Measurements from ENCODE around the gene ROCK2.
"Not testable (repeated sequence)": the region's sequence is repeated elsewhere in the genome, so short reads cannot be mapped to it uniquely, and the experiment has no call there.

ROCK2 gene

GRCh38 chr2:11166476-11166875, 178.0 kb downstream of the ROCK2 start:
- DNase-seq = no peak

- not testable (repeated sequence) for DNase-seq
Measured at GRCh38 chr2:11165046-11165445, 179.4 kb downstream of the ROCK2 start.

GRCh38 chr2:11163439-11164317, 180.8 kb downstream of the ROCK2 start:
- DNase-seq = no peak

GRCh38 chr2:11161747-11162146, 182.7 kb downstream of the ROCK2 start:
- DNase-seq = no peak

DNA sequence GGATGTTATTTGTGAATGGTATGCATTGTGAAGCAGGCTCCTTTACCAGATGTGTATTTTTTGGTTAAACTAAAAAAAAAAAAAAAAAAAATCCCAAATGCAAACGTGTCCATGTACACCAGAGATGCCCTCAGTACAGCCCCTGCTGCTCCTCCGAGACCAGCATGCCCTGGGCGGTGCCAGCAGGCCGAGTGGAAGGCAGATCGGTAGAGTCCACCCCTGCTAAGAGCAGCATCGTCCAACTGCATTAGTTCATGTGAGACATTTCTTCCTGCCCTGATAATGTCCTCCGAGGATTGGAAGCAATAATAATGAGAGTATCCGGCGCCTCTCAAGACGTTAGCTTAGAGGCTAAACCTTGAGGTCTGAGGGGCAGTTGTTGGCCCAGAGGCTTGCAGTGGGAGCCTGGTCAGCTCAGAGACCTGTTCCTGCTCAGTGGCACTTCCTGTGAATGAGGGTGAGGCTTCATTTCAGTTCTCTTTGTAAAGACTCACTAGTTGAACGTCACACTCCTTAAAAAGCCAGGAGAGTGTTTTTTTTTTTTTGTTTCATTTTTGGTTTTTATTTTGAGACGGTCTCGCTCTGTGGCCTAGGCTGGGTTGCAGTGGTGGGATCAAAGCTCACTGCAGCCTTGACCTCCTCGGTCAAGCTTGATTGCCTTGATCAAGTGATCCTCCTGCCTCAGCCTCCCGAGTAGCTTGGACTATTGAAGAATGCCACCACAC, 183.5 kb downstream of the ROCK2 start:
- DNase-seq = no peak

DNA sequence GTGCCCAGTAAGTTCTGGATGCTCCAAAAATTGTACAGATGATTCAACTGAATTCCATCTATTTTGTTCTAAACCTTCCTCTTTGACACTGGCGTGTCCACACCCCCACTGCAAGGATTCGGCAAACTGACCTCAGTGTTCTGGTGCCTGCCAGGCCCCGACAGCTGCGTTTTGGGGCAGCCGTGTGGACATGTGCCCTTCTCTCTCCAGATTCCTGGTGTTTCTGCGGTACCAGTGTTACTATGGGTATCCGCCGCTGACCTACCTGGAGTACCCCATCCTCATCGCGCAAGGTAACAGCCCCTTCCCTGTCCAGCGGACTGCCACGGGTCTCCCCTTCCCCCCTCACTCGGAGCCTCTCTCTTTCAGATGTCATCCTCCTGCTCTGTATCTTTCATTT, 184.2 kb downstream of the ROCK2 start:
- no peak for DNase-seq

DNA sequence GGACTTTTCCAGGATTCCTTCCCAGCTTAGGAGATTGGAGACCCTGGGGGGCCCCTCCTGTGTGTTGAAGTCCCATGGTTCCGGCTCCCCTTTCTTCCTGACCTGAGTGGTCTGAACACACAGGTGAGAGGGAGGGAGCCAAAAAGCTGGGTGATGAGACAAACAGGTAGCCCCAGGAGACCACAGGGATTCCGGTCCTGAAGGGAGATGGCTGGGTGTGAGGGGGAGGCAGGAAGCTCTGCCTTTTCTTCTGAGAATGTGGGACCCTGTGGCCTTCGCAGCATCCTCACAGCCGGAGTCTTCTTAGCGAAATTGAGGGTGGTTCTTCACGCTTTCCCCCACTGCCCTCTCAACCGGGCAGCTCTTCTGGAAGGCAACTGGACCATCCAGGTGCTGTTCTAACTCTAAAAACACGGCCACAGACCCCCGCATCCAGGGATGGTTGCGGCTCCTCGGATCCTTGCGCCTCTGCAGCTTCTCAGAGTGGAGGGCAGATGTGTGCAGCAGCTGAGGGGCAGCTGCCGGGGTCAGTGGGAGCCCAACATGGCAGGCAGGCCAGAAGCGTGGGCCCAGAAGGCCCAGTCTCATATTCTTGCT, 184.8 kb downstream of the ROCK2 start:
- DNase-seq = no peak

DNA sequence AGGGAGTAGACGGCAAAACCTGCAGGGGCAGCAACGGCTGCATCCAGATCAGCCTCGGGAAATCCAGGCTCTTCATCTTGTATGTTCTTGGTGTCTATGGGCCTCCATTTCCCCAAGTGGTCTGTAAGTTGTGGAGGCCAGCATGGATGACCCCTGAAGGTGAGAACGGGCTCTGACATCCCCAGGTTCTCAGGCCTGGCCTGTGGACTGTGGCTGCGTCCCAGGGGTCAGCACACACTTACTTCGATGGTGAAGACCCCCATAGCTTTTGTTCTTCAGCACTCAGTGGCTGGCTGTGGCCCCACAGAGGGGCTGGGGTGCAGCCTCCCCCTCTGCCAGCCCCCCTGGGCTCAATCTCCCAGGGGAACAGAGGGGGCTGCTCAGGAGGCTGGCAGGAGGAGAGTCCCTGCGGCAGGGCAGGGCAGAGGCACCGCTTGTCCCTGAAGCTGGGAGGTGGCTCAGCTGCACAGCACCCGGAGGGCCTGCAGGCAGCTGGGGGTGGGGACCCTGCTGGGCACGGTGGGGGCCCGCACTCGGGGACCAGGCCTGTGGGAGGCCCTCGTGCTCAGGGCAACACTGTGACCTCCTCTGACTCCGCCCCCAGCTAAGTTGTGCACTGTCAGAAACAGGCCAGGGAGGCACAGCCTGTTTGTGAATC, 185.4 kb downstream of the ROCK2 start:
- no peak for DNase-seq

DNA sequence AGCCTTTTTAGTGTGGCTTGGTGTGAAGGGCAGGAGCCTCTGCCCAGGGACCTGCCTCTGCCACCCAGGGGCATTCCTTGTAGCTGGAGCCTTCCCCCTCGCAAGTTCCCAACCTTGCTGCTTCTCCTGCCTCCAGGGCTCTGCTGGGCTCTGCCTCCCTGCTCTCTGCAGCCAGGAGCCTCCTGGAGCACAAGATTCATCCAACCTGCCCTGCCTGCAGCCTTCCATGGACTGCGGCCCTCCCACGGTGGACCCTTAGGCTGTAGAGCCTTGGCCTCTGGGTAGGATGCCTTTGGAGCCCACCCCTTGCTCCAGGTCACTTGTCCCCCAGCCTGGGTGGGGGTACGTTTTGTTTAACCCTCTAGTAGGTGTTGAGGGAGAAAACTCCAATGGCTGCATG, 186.7 kb downstream of the ROCK2 start:
- DNase-seq = no peak

DNA sequence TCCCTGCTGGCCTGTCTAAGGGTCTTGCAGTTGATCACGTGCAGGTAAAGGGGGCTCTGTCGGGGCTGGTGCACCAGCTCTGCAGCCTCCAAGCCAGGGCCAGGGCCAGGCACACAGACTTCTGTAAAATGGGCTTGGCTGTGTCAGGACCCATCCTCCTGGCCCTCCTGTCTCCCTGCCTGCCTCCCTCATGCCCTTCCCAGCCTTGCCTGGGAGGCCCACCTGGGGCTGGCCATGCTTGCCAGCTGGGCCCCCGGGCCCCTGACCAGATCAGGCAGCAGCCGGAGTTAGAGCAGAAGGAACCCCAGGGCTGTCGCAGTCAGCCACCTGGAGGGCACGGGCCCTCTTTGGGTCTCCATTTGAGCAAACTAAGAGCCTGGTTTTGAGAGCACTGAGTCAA, 187.1 kb downstream of the ROCK2 start:
- no peak for DNase-seq

GRCh38 chr2:11156396-11157075, 187.9 kb downstream of the ROCK2 start:
- DNase-seq = no peak

DNA sequence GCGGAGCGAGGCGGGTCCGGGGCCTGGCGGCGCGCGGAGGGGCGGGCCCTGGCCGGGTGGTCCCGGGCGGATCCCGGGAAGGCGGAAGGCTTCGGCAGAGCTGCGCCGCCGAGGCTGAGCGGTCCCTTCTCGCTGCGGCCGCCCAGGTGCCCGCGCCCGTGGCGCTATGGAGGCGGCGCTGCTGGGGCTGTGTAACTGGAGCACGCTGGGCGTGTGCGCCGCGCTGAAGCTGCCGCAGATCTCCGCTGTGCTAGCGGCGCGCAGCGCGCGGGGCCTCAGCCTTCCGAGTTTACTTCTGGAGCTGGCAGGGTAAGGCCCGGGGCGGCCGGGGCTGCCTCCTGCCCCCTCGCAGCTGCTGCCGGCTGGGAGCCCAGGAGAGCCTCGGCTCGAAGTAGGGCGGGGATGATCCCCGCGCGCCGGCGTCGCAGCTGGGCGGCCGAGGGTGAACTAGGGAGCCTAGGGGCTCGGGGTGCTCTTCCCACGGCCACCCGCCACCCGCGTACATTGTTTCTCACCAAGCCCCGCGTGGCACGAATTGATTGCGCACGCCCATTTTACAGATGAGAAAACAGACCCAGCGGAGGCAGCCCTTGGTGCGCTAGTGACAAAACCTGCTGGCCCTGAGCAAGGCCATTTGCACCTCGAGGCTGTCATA, 188.9 kb downstream of the ROCK2 start, which contains the start of gene SLC66A3:
TSS of gene SLC66A3 (plus strand) at position 87 of the 655 bp plus-strand sequence. CDS start at position 167, 80 bp downstream.
- DNase-seq = peak; percentile 82

DNA sequence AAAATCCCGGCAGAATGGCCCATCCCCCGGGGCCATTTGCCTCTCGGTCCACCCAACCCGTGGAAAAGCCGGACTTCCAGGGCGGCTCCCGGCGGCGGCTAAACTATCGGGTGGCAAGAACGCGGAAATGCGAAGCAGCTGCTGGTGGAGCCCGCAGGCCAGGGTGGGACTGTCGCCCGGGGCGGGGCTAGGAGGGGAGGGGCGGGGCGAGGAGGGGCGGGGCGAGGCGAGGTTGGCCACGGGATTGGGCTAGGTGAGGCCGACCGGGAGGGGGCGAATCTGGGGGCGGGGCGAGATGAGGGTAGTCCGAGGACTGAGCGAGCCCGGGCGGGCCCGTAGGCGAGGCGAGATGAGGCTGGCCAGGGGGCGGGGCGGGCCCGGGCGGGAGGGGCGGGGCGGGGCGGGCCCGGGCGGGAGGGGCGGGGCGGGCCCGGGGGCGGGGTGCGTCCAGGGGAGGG, 189.5 kb downstream of the ROCK2 start:
- DNase-seq = peak; percentile 96

DNA sequence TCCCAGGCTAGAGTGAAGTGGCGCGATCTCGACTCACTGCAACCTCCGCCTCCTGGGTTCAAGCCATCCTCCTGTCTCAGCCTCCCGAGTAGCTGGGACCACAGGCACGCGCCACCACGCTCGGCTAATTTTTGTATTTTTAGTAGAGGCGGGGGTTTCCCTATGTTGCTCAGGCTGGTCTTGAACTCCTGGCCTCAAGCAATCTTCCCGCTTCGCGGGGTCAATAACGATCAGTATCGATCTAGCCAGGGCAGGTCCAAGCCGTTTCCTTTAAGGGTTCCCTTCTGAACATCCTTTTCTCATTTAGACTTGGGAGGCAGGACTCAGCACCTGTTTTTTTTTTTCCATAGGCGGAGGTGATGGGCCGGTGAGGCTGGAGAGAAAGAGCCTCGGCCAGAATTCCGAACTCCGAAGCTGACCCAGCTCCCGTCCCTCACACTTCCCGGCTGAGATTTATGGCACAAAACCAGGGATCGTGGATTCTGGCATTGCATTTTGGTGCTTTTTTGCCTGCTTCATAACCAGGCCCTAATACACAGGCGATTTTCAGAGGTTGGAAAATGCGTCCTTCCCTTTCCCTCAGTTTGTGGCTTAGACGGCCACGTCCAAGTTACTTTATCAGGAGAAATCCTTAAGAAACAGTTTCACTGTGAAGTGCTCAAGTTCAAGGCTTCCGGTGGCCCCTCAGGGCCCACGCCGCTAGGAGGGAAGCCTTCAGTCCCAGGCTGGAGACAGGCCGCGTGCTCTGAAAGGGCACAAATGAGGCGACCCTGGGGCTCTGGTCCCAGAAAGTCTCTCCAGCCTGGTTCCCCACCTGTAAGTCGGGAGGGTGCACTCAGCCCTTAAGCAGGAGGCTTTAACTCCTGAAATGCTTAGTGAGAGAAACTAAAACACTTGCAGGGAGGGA, 190.2 kb downstream of the ROCK2 start:
- DNase-seq = no peak

DNA sequence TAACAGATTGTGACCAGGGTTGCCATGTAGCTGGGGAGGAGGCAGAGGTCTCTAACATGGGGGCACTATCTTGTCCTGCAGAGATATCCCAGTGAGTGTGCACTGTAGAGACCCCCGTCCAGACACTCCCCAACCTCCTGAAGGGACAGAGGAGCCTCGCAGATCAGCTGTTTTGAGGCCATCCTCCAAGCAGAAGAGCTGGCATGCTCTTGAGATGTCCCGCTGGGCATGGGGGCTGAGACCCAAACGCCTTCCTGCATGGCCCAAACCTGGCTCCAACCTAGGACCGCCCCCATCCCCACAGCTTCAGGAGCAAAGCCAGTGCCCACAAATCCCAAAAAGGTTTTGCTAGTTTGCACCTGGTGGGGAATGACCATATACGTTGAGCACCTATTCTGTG, 191.8 kb downstream of the ROCK2 start:
- no peak for DNase-seq

- no peak for DNase-seq
Measured at GRCh38 chr2:11147263-11147662, 197.2 kb downstream of the ROCK2 start.

DNA sequence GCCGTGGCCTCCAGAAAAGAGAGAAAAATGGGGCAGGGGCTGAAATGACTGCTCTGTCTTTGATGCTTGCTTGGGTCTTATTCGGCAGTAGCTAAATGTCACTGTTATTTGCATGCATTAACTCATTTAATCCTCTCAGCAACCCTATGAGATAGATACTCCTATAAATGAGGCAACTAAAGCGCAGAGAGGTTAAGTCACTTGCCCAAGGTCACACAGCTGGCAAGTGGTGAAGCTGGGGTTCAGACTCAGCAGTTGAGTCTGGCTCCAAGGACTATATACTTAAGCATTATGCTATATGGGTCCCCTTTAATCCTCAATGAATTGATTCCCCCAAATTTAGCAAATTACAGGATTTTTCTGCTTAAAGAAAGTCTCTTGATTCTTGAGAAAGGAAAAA, 198.4 kb downstream of the ROCK2 start:
- DNase-seq = no peak

DNA sequence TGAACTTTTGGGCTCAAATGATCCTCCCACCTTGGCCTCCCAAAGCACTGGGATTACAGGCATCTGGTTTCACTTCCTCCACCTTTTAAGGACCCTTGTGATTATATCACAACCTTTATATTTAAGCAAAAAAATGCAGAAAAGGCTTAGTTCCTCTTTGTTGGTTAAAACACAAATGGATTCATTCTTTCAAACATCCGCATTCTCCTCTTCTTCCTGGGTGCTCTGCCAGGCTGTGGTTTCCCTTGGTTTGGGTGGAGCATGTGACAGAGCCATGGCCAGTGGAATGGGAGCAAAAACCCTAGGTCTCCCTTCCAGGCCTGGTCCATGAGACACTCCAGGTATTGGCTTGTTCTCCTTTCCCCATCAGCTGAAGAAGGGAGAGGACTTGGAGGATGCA, 199.1 kb downstream of the ROCK2 start:
- DNase-seq = no peak

DNA sequence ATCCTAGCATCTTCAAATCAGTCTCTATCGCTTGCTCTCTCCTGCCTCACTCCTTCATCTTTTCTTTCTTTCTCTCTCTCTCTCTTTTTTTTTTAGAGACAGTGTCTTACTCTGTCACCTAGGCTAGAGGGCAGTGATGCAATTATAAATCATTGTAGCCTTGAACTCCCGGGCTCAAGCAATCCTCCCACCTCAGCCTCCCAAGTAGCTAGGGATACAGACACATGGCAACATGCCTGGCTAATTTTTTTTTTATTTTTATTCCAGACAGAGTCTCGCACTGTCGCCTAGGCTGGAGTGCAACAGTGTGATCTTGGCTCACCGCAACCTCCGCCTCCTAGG, 199.7 kb downstream of the ROCK2 start:
- DNase-seq = no peak

GRCh38 chr2:11144077-11144737, 200.2 kb downstream of the ROCK2 start:
- no peak for DNase-seq
